Activated CD4-positive, alpha-beta T cell treated with anti-CD3 and anti-CD28 coated beads for 36 hours (primary cell): ENCODE results near the gene NPW. TPM values are rescaled to one million over a fixed set of nuclear protein-coding genes. Genes with fewer than 3 reads are reported as not detected.
A peak's percentile ranks its signal among the peaks of the same experiment; 100 is the strongest.

ENCODE experiments used
- ATAC-seq: fragments of 200-7000 bp; cut with Tn5 transposase; one replicate; pipeline ENCODE4 v1.10.0; 2021; ENCODE audit warnings: mild to moderate bottlenecking, moderate library complexity
- CTCF ChIA-PET: fragments of 350-600 bp; sonication (Branson Sonifier 250); formaldehyde crosslinking; loops from one replicate; lab custom pipeline; 2021; ENCODE audit warnings: antibody characterized with exemption; lab: Charles Lee
- POLR2A ChIA-PET: fragments of 350-600 bp; sonication (Branson Sonifier 250); formaldehyde crosslinking; loops from one replicate; lab custom pipeline; 2021; ENCODE audit warnings: antibody characterized with exemption, inconsistent platforms; lab: Charles Lee
- DNase-seq: peaks from one replicate; pipeline ENCODE4 v3.0.0-alpha.2; 2020
- H3K27ac Mint-ChIP-seq: one replicate; pipeline ENCODE4 v1.8.0; 2021; ENCODE audit warnings: mixed read lengths
- H3K27me3 Mint-ChIP-seq: one replicate; pipeline ENCODE4 v1.8.0; 2021; ENCODE audit warnings: mixed read lengths
- H3K36me3 Mint-ChIP-seq: one replicate; pipeline ENCODE4 v1.8.0; 2021; ENCODE audit warnings: low read depth, mixed read lengths
- H3K4me1 Mint-ChIP-seq: one replicate; pipeline ENCODE4 v1.8.0; 2021; ENCODE audit warnings: mixed read lengths
- H3K4me3 Mint-ChIP-seq: one replicate; pipeline ENCODE4 v1.8.0; 2021; ENCODE audit warnings: mild to moderate bottlenecking, moderate library complexity, mixed read lengths
- H3K9me3 Mint-ChIP-seq: one replicate; pipeline ENCODE4 v1.8.0; 2021; ENCODE audit warnings: low read depth, mixed read lengths
- intact Hi-C, 2 experiments: fragments of 100-400 bp; cut with DNase I in 1 of 2; cut with micrococcal nuclease in 1 of 2; formaldehyde crosslinking; loops; one replicate each; pipeline versions ENCODE4 v1.14.2 to v1.15.1; 2022 to 2024; cut with DNase I, micrococcal nuclease
- total RNA-seq, 2 experiments: library from RNA; stranded (reverse); gene quantifications; one replicate each; pipeline ENCODE4 v1.2.3, GENCODE V29; 2021

NPW gene
- total RNA-seq, 2 experiments from 2014 or later: 2.0 to 2.8 TPM

DNA sequence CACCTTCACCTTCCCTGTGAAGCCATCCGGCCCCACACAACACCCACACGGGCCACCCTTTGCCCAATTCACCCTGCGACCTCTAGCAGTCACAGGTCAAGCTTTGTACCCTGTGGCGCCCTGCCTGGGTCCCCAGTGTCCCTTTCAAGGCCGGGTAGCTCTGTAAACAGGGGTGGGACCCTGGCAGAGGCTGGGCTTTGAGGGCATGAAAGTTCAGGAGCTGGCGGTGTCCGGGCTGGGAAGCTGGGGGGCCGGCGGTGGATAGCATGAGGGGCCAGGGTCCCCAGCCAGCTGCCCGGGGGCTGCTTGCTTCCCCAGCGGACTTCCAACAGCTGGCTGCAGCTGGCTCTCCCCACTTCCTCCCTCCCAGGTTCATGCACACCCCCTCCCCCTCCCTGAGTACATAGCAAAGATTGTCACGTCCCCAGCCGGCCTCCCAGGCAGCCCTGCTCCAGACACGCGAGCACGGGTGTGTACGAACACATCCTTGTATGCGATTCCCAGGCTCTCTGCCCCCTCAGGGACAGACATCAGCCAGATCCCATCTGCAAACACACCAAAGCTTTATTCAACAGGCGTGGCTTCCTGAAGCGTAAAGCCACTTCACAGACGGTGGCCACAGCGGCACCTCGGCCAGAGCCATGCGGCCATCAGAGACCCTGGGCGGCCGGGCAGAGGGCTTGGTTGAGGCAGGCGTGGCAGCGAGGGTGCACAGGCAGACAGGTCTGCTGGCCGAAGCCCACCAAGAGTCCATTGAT is 19.9 kb downstream of the NPW start:
- intact Hi-C loops: no loop called here
- Mint-ChIP-seq H3K9me3 (no peaks in the 10 kb centered on the region), H3K36me3 (no peaks in the 10 kb centered on the region), H3K27me3 (no peaks in the 10 kb centered on the region), H3K4me3 (no peak overlapping the region), H3K27ac (no peak overlapping the region), H3K4me1 (no peaks in the 10 kb centered on the region)
- POLR2A ChIA-PET: no interaction called here
- CTCF ChIA-PET: interaction anchor here (0.6 to 0.7 kb wide), 2 partner anchors 12 to 554 kb away, joined by 3 read pairs; no protein-coding TSS in a partner anchor
- no peak for ATAC-seq
- no peak for DNase-seq

DNA sequence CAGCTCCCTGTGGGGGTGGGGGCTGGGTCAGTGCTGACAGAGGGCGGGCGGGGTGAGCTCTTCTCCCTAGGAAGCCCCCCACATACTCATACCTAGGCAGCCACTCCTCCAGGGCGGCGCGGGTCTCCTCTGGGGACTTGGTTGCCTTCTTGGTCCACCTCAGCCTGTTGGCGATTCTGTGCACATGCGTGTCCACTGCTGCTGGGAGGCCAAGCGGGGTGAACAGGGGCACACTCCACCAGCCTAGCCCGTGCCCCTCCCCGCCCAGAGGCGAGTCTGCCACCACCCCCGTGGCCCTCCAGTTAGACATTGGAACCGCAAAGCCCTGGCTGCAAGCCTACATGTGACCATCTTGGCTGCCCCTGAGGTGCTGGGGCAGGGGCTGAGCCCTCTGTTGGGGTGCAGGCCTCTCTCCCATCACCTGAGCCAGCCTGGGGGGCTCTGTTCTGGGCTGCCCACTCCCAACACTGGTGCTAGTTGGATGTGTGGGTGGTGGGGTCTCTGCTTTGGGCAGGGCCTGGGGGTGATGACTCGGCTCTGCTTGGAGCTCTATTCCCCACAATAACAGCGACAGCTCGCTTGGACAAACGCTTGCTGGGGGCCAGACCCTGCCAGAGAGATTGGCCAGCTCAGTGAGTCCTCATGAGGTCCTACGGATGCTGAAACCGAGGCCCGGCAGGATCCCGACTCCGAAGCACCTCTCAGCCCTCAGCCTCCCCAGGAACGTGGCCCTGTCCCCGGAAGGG is 20.6 kb downstream of the NPW start:
- Mint-ChIP-seq H3K27me3 (no peaks in the 10 kb centered on the region), H3K4me3 (no peak overlapping the region), H3K9me3 (no peaks in the 10 kb centered on the region), H3K27ac (no peak overlapping the region), H3K36me3 (no peaks in the 10 kb centered on the region), H3K4me1 (no peaks in the 10 kb centered on the region)
- intact Hi-C loops: no loop called here
- DNase-seq (no peak), ATAC-seq (no peak)
- ChIA-PET CTCF (no interaction called here), POLR2A (interaction anchor here (0.6 kb wide), 1 partner anchor 28 kb away, joined by 3 read pairs; no protein-coding TSS in a partner anchor)

DNA sequence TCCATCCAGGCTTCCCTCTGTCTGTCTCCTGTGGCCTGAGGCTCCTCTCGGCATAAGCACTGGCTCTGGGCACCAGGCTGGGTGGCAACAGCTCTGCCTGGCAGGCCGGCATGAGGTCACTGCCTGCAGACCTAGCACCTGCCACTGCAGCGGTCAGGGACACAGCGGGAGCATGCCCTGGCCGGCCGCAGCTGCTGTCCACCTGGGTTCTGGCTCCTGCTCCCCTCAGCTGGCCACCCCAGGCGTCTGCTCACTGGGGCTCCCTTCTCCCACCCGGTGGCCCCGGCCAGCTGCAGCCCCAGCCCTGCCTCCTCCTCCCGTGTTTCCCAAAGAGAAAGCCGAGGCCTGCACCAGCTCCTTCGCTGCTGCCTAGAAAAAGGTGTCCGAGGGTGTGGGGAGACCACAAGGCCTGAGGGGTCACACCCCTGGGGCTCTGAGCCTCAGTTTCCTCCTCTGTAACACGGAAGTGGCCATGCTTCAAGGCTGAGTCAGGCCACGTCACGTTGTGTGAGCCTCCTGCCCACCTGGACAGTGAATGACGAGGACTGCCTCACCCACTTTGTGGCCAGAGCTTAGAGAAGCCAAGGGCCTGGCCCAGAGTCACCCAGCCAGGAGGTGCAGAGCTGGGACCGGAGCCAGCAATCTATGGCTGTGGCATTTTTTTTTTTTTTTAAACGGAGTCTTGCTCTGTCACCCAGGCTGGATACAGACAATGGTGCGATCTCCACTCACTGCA is 21.4 kb downstream of the NPW start:
- CTCF ChIA-PET: interaction anchor here (0.6 kb wide), 2 partner anchors 107 to 475 kb away, joined by 3 read pairs; no protein-coding TSS in a partner anchor
- Mint-ChIP-seq H3K36me3 (no peaks in the 10 kb centered on the region), H3K27me3 (no peaks in the 10 kb centered on the region), H3K9me3 (no peaks in the 10 kb centered on the region), H3K4me3 (no peak overlapping the region), H3K4me1 (no peaks in the 10 kb centered on the region), H3K27ac (no peak overlapping the region)
- POLR2A ChIA-PET: interaction anchor here (0.6 kb wide), 1 partner anchor 27 kb away, joined by 3 read pairs; no protein-coding TSS in a partner anchor
- ATAC-seq (no peak), DNase-seq (no peak)
- intact Hi-C loops: no loop called here

DNA sequence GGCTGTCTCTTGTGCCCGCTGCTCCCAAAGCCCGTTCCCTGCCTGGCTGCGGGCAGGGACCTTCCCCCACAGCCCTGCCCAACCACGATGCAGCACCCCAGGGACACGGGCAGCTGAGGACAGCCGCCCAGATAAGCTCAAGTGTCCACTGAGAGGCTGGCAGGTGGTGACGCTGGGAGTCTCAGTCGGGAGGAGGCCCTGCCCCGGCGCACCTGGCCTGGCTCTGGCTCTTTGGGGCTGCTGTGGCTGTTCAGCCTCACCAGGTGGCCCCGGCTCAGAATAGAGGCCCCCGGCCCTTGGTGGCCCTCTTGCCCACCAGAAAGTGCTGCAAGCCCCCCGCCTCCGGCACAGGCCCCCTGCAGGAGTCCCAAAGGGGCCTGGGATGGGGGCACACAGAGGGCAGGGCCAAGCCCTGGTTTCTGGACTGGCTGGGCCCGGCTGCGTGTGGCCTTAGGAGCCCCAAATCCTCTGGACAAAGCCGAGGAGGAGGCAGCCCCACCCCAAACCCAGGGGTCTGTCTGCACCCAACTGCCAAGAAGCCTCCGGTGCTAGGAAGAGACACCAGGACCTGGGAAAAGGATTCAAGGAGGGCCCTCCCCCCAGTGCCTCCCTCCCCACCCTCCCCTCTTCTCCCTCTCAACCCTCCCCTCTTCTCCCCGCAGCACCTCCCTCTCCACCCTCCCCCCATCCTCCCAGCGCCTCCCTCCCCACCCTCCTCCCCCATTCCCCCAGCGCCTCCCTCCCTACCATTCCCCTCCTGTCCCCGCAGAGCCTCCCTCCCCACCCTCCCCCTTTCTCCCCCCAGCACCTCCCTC is 22.8 kb downstream of the NPW start:
- H3K4me1 Mint-ChIP-seq: peaks cover 8% of the 10 kb centered on the region
- ChIA-PET POLR2A (no interaction called here), CTCF (no interaction called here)
- peaks cover 1% of the 10 kb centered on the region for H3K36me3 Mint-ChIP-seq
- DNase-seq: no peak
- no peak overlapping the region for H3K4me3 Mint-ChIP-seq
- H3K27me3 Mint-ChIP-seq: no peaks in the 10 kb centered on the region
- no peak for ATAC-seq
- H3K27ac Mint-ChIP-seq: no peak overlapping the region
- intact Hi-C loops: no loop called here
- no peaks in the 10 kb centered on the region for H3K9me3 Mint-ChIP-seq

DNA sequence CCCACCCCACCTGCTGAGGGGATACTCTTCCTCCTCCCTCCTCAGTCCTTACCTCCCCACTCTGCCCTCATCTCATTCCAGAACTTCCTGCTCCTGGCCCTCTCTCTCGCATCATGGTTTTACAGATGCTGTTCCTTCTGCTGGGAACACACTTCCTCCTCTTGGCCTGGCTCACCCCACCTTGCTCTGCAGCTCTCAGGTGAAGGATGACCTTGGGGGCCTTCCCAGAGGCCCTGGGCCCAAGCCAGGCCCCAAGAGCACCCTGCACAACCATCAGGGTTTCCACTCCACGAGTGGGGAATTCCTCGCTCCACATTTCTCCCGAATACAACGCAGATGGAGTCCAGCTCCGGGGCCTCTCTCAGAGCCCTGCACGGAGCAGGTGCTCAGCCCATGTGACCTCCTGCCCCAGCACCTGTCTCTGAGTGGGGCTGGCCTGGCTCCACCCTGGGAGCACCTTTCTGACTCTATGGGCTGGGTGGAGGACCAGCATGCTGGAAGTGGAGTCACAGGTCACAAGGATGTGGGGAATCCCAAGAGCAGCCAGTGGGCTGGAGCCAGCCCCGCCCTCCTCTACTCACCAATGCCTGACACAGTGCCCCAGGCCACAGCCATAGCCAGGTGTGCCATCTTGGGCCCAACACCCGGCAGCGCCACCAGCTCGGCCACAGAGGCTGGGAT is 23.5 kb downstream of the NPW start:
- ChIA-PET POLR2A (no interaction called here), CTCF (no interaction called here)
- H3K4me3 Mint-ChIP-seq: no peak overlapping the region
- peaks cover 8% of the 10 kb centered on the region for H3K4me1 Mint-ChIP-seq
- ATAC-seq (no peak), DNase-seq (no peak)
- intact Hi-C loops: no loop called here
- no peak overlapping the region for H3K27ac Mint-ChIP-seq
- H3K36me3 Mint-ChIP-seq: peaks cover 1% of the 10 kb centered on the region
- H3K27me3 Mint-ChIP-seq: no peaks in the 10 kb centered on the region
- H3K9me3 Mint-ChIP-seq: no peaks in the 10 kb centered on the region

DNA sequence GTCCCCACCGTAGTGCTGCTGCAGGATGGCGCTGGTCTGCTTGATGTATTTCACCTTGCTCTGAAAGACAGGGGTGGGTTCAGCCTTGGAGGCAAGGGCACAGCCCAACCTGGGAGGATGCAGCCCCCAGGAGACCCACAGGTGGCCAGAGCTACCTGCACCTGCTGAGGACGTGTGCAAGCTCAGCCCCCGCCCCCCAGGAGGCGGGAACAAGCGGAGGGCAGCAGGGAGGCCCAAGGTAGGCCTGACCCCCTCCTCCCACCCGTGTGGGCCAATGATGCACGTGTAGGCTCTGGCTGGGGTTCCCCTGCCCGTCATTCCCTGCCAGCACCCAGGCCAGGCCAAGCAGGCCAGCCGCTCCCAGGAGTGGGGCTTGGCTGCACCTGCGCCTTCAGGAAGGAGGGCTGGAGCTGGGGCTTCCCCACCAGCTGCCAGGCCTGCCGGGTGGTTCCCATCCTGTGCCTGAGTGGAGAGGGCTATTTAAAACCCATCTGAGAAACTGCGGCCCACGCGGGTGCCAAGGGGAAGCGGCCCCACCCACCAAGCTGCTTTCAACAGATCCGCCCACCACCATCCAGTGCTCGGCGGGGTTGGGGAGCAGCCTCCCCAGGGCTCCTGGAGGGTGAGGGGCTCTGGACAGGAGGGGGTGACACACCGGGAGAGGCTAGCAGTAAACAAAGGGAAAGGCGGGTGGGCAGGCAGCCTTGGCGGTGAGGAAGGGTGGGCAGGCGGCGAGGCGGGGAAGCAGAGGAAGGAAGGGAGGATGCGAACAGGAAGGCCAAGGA is 24.3 kb downstream of the NPW start:
- no peaks in the 10 kb centered on the region for H3K9me3 Mint-ChIP-seq
- DNase-seq (no peak), ATAC-seq (no peak)
- H3K4me1 Mint-ChIP-seq: peaks cover 14% of the 10 kb centered on the region
- intact Hi-C loops: no loop called here
- ChIA-PET POLR2A (no interaction called here), CTCF (no interaction called here)
- peaks cover 1% of the 10 kb centered on the region for H3K36me3 Mint-ChIP-seq
- no peaks in the 10 kb centered on the region for H3K27me3 Mint-ChIP-seq
- no peak overlapping the region for H3K27ac Mint-ChIP-seq
- no peak overlapping the region for H3K4me3 Mint-ChIP-seq

DNA sequence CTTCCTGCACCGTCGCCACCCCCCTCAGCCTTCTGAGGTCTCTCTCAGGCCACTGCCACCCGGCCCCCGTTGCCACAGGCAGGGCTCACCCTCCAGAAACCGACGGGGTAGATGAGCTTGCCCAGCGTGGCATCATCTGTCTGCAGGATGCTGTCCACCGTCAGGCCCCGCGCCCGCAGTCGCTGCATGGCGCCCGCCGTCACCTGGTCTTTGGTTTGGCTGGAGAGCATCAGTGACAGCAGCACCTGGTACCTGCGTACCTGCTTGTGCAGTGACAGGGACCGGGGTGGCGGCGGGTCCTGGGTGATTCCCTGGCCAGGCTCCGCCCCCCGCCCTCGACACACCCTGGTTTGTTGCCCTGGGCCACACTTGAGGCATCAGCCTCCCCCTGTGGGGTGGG is 25.0 kb downstream of the NPW start:
- Mint-ChIP-seq H3K4me1 (peaks cover 18% of the 10 kb centered on the region), H3K27me3 (no peaks in the 10 kb centered on the region), H3K36me3 (peaks cover 1% of the 10 kb centered on the region), H3K9me3 (no peaks in the 10 kb centered on the region), H3K27ac (no peak overlapping the region), H3K4me3 (no peak overlapping the region)
- no peak for ATAC-seq
- ChIA-PET CTCF (no interaction called here), POLR2A (no interaction called here)
- no peak for DNase-seq
- intact Hi-C loops: no loop called here

DNA sequence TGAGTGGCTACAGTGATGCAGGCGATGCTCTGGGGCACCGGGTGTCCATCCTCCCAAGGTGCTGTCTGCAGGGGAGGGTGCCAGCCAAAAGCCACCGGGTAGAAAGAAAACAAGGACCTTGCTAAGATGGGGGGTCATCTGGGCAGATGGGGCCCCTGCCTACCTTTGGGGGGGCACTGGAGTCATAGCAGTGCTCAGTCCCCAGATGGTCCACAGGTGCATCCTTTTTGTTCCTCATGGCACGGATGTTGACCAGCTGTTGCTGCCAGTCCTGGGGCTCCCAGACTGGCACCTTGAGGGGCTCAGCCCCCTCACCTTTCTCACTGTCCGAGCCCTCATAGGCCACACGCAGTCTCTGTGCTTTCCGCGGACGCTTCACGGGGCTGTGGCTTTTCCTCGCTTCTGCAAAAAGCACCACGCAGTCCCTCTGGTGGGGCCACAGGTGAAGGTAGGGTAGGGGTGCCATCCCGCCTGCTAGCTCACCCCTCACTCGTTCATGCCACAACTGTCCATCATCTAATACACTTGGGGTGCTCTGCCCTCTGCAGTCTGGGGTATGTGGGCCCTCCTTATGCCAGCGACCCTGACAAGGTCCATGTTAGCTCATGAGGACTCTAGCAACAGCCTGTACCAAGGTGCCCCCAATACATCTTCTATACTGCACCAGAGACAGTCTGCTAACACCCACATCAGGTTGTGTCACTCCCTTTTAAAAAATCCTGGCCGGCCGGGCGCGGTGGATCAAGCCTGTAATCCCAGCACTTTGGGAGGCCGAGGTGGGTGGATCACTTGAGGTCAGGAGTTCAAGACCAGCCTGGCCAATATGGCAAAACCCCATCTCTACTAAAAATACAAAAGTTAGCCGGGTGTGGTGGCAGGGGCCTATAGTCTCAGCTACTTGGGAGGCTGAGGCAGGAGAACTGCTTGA is 26.6 kb downstream of the NPW start:
- ChIA-PET POLR2A (interaction anchor here (0.6 to 1.5 kb wide), 3 partner anchors 19 to 219 kb away, joined by 3 to 8 read pairs (median 3); partner anchors contain the start of genes FAHD1, NHERF2 and RPS2), CTCF (interaction anchor here (1.0 to 1.9 kb wide), 2 partner anchors 90 to 94 kb away, joined by 3 to 4 read pairs; partner anchors contain the start of gene PKD1)
- peaks cover 1% of the 10 kb centered on the region for H3K36me3 Mint-ChIP-seq
- no peaks in the 10 kb centered on the region for H3K27me3 Mint-ChIP-seq
- no peaks in the 10 kb centered on the region for H3K9me3 Mint-ChIP-seq
- H3K27ac Mint-ChIP-seq: peak overlapping the region; percentile 31
- intact Hi-C loops: loop anchor here in 1 of 2 experiments (2.0 to 5.0 kb wide), 5 partner anchors 81 to 979 kb away; partner anchors contain the start of genes CCNF, MAPK8IP3, RPS2 and THOC6
- no peak for DNase-seq
- H3K4me1 Mint-ChIP-seq: peaks cover 18% of the 10 kb centered on the region
- no peak for ATAC-seq
- H3K4me3 Mint-ChIP-seq: peak overlapping the region; percentile 89

DNA sequence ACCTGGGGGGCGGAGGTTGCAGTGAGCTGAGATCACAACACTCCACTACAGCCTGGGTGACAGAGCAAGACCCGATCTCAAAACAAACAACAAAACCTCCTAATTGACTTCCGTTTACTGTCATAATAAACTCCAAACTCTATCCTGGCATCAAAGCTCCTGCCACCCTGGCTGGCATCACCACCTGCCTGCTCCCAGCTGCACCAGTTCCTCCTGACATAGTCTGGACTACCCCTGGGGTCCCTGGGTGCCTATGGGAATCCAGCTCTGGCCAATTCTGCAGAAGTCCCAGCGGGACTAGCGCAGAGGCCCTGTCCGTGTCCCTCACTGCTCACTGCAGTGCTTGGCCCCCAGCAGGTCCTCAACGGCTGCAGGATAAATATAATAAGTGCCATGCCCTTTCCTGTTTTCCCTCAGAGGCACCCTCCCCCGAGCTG is 27.3 kb downstream of the NPW start:
- Mint-ChIP-seq H3K9me3 (no peaks in the 10 kb centered on the region), H3K27me3 (no peaks in the 10 kb centered on the region), H3K4me1 (peaks cover 18% of the 10 kb centered on the region), H3K4me3 (peak overlapping the region; percentile 89), H3K36me3 (peaks cover 1% of the 10 kb centered on the region), H3K27ac (peak overlapping the region; percentile 85)
- intact Hi-C loops: loop anchor here in 1 of 2 experiments (1.0 to 5.0 kb wide), 18 partner anchors 24 to 978 kb away; partner anchors contain the start of genes ABCA3, CCNF, E4F1 and JPT2
- ATAC-seq (no peak), DNase-seq (no peak)
- ChIA-PET CTCF (interaction anchor here (0.6 to 1.9 kb wide), 5 partner anchors 89 to 569 kb away, joined by 3 to 8 read pairs (median 4); partner anchors contain the start of genes PKD1 and TRAF7), POLR2A (interaction anchor here (0.6 to 1.5 kb wide), 3 partner anchors 20 to 220 kb away, joined by 3 to 8 read pairs (median 3); partner anchors contain the start of genes FAHD1, NHERF2 and RPS2)
